NK-92 (cell line): Measurements from ENCODE around the gene PGAP3.
"Not testable (repeated sequence)": the region's sequence is repeated elsewhere in the genome, so short reads cannot be mapped to it uniquely, and the experiment has no call there.

Source experiments
- DNase-seq: peaks from one replicate; lab custom pipeline; 2025; ENCODE audit not compliant: unreplicated experiment; lab: John Stamatoyannopoulos, UW

Gene PGAP3

DNA sequence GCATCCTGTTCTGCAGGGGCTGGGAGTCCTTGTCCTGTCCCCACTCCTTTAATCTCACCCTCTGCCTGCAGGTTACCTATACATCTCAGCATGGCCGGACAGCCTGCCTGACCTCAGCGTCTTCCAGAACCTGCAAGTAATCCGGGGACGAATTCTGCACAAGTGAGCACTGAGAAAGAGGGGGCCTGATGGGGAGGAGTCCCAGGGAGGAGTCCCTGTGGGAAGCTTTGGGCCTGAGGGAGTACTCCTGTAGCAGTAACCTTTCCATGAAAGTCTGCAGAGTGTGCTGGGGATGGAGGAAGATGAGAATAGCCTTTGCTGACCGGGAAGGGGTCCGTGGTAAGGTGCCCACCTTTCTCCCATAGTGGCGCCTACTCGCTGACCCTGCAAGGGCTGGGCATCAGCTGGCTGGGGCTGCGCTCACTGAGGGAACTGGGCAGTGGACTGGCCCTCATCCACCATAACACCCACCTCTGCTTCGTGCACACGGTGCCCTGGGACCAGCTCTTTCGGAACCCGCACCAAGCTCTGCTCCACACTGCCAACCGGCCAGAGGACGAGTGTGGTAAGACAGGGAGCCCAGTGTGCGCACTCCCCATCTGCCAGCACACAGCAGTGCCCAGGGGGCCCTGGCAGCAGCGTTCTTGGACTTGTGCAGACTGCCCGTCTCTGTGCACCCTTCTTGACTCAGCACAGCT lies 27.7 kb upstream of the PGAP3 start:
- no peak for DNase-seq

DNA sequence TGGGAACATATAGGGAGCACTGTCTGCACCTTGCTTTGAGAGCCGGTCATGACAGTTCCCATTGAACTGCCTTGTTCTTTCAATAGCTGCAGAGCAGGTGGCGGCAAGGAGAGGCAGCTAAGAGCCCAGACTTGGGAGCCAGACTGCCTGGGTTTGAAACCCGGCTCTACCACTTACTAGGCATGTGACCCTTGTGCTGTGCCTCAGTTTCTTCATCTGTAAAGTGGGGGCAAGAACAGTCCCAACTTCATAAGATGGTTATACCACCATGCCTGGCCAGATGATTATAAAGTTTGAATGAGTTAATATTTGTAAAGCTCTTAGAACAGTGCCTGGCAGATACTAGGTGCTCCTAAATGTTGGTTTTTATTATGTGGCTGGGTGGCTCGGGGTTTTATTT lies 26.4 kb upstream of the PGAP3 start:
- DNase-seq = no peak

DNA sequence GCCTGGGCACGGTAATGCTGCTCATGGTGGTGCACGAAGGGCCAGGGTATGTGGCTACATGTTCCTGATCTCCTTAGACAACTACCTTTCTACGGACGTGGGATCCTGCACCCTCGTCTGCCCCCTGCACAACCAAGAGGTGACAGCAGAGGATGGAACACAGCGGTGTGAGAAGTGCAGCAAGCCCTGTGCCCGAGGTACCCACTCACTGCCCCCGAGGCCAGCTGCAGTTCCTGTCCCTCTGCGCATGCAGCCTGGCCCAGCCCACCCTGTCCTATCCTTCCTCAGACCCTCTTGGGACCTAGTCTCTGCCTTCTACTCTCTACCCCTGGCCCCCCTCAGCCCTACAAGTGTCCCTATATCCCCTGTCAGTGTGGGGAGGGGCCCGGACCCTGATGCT lies 24.0 kb upstream of the PGAP3 start:
- no peak for DNase-seq

DNA sequence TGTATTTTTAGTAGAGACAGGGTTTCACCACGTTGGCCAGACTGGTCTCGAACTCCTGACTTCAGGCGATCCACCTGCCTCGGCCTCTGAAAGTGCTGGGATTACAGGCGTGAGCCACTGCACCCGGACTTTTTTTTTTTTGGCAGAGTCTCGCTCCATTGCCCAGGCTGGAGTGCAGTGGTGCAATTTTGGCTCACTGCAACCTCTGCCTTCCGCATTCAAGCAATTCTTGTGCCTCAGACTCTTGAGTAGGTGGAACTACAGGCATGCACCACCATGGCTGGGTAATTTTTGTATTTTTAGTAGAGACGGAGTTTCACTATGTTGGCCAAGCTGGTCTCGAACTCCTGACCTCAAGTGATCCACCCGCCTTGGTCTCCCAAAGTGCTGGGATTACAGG lies 23.2 kb upstream of the PGAP3 start:
- not testable (repeated sequence) for DNase-seq

DNA sequence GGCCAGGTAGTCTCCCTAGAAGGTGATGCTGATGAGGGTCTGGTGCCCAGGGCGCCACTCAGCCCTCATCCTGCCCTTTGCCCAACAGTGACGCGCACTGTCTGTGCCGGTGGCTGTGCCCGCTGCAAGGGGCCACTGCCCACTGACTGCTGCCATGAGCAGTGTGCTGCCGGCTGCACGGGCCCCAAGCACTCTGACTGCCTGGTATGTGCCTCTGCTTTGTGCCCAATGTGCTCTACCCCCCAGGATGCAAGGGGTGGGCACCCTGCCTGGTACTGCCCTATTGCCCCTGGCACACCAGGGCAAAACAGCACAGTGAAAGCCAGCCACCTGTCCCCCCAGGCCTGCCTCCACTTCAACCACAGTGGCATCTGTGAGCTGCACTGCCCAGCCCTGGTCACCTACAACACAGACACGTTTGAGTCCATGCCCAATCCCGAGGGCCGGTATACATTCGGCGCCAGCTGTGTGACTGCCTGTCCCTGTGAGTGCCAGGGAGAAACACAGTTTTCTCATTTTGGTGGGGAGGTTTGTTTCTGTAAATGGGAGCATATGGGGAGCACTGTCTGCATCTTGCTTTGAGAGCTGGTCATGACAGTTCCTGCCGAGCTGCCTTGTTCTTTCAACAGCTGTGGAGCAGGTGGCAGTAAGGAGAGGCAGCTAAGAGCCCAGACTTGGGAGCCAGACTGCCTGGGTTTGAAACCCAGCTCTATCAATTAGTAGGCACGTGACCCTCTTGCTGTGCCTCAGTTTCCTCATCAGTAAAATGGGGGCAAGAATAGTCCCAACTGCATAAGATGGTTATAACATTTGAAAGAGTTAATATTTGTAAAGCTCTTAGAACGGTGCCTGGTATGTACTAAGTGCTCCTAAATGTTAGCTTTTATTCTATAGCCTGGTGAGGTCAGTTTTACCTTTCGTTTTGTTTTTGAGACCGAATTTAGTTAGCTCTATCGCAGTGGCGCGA lies 22.4 kb upstream of the PGAP3 start:
- DNase-seq = no peak

DNA sequence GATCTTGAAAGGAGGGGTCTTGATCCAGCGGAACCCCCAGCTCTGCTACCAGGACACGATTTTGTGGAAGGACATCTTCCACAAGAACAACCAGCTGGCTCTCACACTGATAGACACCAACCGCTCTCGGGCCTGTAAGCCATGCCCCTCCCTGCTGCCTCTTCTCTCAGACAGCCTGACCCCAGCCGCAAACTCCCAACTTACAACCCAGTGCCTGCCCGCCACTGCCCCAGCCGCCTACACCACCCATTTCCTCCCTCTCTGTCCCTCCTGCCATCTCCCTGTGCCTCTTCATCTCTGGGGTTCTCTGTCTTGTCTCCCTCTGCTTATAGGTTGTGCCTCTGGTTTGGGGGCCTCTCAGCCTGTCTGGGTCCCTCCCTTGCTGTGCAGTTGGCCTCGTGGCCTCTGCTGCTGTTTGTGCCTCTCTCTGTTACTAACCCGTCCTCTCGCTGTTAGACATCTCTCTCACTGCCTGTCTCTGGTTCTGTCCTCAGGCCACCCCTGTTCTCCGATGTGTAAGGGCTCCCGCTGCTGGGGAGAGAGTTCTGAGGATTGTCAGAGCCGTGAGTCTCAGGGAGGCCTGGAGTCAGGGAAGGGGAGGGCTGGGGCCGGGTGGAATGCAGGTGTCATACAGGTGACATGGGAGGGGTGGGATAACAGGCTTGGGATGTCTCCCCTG lies 21.6 kb upstream of the PGAP3 start:
- DNase-seq = no peak

DNA sequence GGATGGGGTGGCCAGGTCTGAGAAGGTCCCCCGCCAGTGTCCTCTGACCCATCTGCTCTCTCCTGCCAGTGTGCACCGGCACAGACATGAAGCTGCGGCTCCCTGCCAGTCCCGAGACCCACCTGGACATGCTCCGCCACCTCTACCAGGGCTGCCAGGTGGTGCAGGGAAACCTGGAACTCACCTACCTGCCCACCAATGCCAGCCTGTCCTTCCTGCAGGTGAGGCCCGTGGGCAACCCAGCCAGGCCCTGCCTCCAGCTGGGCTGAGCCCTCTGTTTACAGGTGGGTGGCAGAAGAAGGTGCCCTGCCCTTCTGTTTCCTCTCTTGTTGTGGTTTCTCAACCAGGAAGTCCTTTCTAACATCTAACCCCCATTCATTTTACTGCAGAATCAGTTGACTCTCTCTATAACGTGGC lies 19.1 kb upstream of the PGAP3 start:
- DNase-seq = no peak

DNA sequence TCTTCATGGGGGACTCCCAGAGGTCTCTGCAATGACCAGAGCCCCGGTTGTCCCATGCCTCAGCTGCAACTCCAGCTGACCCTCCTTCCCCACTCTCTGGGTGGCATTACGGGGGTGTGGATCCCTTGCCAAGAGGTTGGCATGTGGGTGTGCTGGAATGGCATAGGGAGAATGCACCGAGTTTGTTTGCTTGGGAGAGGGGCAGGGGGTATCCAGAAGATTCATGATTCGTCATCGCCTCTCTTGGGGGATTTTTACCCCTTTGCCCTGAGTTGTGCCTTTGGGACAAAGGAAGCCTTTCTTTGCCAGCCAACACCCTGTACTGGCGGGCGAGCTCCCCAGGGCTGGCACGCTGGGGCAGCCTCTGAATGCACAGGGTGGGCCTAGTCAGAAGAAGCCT lies 18.5 kb upstream of the PGAP3 start:
- DNase-seq = no peak

DNA sequence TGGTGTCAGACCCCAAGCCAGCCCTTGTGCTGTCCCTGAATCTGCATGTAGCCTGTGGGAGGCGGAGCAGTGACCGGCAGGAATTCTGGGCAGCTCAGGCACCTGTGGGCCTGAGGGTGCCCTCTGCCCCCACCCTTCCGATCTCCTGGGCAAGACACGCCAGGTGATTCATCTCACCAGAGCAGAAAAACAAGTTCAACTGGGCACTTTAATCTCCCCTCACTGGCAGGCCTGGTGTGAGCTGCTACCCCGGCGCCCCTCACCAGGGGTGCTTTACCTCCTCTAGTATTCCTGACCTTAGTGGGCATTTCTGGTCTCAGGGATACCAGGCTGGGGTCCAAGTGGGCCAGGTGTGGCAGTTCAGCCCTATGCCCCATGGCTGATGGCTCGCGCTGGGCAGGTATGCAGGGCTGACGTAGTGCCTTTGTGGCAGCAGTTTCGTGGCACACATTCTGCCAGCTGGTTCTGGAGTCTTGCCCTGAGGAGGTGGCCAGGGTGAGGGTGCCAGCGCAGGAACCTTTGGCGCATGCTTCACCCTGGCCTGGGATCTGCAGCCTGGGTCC lies 18.0 kb upstream of the PGAP3 start:
- DNase-seq = no peak

DNA sequence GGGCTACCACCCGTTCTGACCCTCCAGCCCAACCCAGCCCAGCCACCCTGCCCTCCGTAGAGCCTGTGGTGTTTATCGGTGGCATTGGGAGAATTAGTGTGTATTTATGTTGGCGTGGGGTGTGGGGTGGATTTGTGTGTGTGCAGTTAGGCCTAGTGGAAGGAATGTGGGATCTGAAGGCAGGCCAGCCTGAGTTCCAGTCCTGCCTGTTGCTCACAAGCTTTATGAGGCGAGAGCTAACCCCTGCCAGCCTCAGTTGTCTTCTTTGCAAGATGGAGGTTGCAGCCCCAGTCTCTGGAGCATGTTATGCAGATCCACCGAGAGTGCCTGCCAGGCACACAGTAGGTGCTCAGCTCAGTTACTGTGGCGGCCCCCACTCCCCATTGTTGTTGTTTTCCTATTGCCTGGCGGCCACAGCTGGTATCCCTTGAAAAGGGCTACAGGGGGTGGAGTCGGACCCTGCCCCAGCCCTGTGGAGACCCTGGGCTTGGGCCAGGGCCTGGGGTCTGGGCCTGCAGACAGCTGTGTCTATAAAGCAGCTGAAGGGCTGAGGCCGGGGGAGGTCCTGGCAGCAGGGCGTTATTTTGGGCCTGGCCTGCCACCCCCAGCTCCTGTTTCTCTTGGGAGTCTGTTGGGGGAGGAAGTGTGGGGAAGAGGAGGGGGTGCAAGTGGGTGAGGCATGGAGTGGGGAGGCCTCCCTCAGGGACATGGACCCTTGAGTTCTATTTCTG lies 17.1 kb upstream of the PGAP3 start:
- DNase-seq = no peak

DNA sequence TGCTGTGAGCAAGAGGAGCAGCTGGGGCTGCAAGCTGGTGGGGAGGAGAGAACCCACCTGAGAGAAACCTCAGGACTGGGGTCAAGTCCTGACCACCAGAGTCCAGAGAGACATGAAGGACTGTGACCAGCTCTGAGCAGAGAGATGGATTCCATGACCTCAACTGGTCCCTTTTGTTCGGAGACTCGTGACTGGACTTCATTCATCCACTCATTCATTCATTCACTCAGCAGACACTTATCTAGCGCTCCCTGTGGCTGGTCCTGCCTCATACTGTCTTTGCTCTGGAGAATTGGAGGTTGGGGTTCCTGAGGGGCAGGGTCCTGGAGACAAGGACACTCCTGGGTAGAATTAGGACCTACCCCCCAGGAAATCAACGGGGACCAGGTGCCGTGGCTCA lies 16.1 kb upstream of the PGAP3 start:
- no peak for DNase-seq

DNA sequence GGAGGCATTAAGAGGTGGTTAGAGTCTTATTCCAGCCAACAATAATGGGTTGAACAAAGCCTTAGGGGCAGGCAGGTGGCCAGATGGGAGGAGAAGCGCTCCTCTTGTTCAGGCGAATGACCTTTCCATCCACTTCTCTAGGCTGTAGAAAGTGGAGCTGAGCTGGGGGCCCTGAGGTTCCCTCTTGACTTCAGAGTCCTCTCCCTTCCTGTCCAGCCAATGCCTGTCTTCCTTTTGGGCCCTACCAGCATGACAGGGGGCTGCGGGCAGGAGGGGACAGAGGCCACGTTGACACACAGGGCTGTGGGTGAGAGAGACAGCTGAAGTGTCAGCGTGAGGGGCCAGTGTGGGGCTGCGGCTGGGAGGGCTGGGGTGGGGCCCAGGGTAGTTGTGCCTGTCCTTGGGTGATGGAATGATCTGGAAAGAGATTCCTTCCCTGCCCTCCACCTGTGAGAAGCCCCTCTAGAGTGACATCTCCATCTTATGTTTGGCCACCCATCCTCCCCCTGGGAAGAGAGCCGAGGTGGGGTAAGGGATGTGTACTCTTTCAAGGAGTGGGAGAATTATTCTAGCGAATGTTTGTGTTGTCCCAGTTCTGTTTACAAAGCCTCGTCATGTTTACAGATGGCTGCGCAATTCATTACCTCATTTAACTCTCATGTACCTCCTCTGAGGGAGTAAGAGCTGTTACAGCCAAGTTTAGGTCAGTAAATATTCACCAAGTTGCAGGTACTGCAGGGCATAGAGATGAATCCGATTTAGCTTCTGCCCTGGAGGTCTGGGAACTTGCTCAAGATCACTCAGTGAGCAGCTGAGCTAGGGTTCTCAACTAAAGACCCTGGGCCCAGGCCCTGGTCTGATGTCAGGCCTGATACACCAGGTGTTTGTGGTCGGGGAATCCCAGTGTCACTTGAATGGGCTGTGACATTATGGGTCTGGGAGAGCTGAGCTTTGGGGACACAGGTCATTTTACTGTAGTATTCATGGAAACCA lies 15.3 kb upstream of the PGAP3 start:
- DNase-seq = no peak

DNA sequence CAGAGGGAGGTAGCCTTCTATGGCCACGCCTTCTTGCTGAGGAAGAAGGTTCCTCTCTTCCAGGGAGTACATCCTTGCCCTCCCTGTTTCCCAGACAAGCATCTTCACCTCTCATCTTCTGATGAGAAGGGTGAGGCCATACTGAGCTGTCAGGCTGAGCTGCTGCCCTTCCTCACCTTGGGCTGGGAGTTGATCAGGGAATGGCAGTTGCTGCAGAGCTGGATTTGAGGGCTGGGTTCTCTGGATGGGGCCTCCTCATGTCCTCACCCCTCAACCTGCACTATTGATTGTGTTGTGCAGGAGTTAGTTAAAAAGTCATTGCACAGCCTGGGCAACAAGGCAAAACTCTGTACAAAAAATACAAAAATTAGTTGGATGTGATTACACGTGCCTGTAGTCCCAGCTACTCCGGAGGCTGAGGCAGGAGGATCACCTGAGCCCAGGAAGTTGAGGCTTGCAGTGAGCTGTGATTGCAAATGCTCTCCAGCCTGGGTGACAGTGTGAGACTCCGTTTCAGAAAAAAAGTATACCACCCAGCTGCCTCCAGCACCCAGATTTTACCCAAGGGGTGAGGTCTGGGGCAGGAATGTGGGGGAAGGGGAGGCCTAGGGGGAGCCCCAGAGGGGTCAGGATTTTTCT lies 14.0 kb upstream of the PGAP3 start:
- DNase-seq = no peak

DNA sequence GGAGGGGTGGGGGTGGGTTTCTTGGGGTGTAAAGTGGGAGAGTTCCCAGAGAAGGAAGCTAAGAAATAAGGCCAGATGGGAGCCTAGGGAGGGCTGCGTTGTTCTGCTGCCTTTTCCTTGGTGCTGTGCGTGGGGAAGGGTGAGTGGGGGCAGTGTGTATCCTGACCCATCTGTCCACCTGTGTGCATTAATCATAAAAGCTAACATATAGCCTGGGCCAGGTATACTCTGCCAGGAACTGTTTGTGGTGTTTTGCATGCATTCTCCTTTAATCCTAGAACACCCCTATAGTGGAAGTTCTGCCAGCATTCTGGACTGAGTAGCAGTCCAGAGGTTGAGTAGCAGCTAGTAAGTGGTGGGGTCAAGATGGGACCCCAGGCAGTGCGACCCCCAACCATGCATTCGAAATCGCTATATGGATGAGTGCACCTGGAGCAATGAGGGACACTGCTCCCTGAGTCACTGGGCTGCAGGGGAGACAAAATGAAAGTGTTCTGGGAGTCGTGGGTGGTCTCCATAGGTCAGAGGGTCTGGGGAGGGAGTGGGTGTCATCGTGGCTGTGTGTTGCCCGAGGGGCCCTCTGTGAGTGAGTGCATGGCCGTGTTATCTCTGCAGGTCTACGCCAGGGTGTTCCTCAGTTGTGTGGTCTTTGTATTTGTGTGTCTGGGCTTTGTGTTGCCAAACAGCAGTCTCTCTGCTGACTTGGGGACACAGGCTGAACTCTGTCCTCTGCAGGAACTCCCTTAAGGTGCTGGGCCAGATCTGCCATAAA lies 13.3 kb upstream of the PGAP3 start:
- no peak for DNase-seq

DNA sequence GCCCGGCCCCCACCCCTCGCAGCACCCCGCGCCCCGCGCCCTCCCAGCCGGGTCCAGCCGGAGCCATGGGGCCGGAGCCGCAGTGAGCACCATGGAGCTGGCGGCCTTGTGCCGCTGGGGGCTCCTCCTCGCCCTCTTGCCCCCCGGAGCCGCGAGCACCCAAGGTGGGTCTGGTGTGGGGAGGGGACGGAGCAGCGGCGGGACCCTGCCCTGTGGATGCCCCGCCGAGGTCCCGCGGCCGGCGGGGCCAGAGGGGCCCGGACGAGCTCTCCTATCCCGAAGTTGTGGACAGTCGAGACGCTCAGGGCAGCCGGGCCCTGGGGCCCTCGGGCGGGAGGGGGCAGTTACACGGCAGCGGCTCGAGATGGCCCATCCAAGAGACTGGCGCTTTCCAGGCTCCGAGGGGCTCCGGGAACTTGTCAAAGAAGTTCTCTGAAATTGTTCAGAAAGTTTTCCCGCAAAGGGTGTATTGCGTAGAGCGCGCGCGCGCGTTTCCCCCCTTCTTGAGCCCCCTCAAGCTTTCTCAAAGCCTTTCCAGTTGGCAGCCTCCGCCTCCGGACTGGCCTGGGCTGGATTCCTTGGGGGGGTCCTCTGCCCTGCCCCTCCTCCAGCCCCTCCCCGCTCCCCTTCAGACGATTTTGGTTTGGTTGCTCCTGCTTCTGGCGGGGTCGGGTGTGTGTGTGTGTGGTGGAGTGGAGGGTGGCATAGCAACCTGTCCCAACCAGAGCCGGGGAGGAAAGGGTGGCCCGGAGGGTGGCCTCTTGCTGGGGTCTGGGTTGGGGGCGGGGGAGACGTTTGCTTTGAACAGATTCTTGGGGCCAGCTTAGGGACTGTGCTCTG lies 12.5 kb upstream of the PGAP3 start:
- DNase-seq = no peak

DNA sequence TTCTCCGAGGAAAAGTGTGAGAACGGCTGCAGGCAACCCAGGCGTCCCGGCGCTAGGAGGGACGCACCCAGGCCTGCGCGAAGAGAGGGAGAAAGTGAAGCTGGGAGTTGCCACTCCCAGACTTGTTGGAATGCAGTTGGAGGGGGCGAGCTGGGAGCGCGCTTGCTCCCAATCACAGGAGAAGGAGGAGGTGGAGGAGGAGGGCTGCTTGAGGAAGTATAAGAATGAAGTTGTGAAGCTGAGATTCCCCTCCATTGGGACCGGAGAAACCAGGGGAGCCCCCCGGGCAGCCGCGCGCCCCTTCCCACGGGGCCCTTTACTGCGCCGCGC lies 11.9 kb upstream of the PGAP3 start, which contains the start of gene ERBB2:
ERBB2 (plus strand) TSS at position 247 of the 330 bp plus-strand sequence. CDS start 175 bp downstream, outside the sequence.
- no peak for DNase-seq

DNA sequence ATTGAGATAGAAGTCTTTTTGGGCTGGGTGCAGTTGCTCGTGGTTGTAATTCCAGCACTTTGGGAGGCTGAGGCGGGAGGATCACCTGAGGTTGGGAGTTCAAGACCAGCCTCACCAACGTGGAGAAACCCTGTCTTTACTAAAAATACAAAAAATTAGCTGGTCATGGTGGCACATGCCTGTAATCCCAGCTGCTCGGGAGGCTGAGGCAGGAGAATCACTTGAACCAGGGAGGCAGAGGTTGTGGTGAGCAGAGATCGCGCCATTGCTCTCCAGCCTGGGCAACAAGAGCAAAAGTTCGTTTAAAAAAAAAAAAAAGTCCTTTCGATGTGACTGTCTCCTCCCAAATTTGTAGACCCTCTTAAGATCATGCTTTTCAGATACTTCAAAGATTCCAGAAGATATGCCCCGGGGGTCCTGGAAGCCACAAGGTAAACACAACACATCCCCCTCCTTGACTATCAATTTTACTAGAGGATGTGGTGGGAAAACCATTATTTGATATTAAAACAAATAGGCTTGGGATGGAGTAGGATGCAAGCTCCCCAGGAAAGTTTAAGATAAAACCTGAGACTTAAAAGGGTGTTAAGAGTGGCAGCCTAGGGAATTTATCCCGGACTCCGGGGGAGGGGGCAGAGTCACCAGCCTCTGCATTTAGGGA lies 11.4 kb upstream of the PGAP3 start:
- not testable (repeated sequence) for DNase-seq
